Activated CD4-positive, CD25-positive, alpha-beta regulatory T cell treated with anti-CD3 and anti-CD28 coated beads, Interleukin-2, amount 50 U/mL, for 72 hours (primary cell): Measurements from ENCODE around the gene RMRP.
"Not testable (repeated sequence)": the region's sequence is repeated elsewhere in the genome, so short reads cannot be mapped to it uniquely, and the experiment has no call there.

Experiments
- DNase-seq: peaks from one replicate; pipeline ENCODE4 v3.0.0; 2021

The RMRP gene

DNA sequence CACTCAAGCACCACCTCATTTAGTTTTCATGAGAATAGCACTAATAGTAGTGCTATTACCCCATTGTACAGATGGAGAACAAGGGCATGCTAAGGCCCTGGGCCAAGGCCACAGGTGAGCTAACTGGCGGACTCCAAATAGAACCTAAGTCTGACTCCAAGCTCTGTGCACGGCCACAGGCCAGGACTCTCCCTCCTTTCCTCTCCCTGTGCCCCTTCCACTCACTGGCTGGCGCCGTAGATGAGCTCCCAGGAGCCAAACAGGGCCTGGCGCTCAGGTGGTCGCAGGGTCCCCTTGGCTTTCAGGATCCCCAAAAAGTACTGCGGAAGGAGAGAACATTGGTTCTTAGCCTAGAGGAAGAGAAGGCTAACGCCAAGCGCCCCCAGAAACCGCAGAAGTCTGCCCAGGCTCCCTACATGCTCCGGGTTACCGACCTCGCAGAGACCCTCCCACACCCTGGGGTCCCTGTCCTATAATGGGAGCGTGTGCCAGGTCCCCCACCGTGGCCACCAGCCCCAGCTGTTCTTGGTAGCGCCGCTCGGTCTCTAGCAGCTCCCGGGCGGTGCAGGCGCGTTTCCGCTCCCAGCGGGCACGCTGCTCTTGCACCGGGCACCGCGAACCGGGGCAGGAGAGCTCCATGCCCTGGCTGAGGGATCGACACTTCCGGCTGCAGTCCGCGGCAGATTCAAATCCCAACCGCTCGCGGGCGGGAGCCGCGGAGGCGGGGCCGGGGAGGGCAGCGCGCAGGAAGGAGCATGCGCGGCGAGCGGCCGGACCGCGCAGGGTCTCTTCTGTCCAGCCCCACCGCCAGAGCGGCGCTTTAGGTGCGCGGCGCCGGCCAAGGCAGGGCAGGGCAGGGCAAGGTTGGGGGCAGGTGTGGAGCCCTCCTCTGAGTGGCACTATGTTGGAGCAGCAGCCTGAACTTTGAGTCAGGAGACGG, 7.0 kb upstream of the RMRP start, which contains the start of gene ARHGEF39:
Gene ARHGEF39, minus strand, starts transcription at position 665 of the 940 bp plus-strand sequence. Its CDS starts 26 bp downstream, at position 639.
- DNase-seq, result peak; percentile 76

DNA sequence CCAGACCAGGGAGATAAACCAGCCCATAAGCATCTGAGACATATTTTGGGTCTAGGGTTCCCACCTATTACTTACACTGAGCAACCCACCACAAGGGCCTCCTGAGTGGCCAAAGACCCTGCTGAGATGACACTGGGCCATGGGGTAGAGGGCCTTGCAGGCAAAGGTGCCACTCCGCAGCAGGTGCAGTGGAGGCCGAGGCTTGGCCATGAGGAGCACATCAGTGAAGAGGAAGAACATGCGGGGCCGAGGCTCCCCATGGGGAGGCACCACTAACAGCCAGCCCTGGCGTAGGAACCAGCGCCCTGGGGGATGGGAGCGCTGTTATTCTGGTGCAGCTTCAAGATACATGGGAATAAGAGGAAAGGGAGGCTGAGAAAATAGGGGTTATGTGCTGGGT, 4.6 kb upstream of the RMRP start:
- no peak for DNase-seq

DNA sequence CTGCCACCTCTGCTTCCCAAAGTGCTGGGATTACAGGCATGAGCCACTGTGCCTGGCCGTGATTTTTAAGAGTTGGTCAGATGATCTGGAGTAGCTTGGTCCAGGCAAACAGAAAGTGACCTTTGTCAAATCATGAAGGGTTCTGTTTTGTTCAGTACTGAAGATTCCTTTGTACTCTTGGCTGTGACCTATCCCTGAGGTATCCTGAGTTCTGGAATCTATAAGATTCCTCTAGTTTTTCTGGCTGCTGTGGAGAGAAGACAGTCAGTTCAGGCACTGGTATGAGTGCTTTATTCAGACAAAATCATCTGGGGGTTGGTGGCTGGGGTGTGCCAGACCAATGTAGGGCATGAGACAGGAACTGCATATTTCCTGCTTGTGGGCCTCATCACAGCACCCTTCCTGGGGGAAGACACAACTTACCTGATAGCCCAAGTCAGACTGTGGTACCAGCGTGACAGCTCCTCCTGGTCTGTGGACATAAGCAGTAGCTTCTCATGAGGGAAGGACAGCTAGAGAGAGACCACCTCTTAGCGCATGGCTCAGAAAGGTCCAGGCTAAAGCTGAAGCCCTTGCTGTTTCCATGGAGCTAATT, 4.0 kb upstream of the RMRP start:
- no peak for DNase-seq

DNA sequence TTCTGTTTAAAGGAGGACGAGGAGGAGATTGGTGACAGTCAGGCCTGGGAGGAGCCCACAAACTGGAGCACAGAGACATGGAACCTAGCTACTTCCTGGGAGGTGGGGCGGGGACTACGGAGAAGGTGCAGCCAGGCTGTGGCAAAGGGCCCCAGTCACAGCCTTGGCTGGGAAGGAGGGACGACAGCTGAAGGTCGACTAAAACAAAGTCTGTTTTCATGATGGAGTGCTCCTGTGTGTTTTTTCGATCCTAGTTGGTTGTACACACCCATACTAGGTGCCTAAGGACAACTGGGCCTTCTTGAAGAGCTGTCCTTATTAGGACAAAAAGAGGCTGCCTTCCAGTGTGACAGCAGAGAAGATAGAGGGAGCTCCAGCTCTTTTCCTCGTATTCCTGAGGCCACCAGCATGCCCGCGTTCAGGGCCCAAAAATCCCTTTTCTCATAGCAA, 3.2 kb upstream of the RMRP start:
- no peak for DNase-seq

DNA sequence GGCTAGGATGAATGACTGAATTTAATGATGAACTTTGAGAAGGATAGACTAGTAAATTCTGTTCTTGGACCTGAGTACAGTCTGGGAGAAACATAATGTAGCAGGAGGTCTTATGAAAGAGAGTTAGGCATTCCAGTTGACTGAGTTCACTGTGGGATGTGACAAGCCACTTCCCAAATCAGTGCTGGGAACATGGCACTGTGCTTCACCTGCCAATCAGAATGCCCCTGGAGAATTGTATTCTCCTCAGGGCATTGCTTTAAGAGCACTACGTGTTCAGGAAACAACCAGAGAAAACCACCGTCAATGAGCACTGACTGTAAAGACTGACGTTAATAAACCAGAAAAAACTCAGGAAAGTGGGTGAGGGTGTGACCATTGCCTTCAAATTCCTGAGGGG, 1.5 kb upstream of the RMRP start:
- no peak for DNase-seq

DNA sequence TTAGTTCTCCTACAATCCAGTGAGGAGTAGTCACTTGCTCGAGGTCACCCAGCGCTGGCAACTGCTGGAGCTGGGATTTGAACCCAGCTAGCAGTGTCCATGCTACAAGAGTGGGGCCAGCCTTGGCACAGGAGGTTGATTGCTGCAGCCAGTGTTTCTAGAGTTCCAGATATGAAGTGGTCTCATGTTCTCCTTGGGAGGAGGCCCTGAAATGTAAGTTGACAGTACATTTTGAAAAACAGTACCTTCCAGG, 1.1 kb upstream of the RMRP start:
- DNase-seq, result no peak

DNA sequence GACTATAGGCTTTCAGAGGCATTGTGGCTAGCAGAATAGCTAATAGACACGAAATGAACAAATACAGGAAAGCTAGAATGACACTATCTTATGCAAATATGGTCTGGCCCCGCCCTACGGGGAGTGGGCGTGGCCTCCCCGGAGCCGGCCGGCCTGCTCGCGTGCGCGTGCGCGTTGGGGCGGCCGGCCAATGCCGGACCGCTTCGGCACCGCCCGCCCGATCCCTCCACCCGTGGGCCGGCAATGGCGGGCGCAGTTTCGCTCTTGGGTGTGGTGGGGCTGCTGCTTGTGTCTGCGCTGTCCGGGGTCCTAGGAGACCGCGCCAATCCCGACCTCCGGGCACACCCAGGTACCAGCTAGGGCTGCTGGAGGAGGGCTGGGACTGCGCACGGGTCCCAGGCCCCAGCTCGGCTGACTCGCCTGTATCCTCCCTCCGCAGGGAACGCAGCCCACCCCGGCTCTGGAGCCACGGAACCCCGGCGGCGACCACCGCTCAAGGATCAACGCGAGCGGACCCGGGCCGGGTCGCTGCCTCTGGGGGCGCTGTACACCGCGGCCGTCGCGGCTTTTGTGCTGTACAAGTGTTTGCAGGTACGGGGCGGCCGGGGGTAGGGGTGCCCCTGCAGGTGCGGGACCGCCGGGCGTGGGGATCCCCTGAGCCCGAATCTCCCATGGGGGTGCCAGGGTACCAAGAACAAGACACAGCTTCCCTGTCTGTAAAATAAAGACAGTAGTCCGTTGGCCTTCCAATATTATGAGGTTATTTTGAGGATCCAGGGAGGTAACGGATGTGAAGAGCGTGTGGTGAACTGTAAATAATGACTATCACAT, 533 bp upstream of the RMRP start, which contains the start of gene CCDC107:
Gene CCDC107, plus strand, starts transcription at position 156 of the 831 bp plus-strand sequence. Its CDS starts 88 bp downstream, at position 244.
- DNase-seq, result peak; percentile 90

DNA sequence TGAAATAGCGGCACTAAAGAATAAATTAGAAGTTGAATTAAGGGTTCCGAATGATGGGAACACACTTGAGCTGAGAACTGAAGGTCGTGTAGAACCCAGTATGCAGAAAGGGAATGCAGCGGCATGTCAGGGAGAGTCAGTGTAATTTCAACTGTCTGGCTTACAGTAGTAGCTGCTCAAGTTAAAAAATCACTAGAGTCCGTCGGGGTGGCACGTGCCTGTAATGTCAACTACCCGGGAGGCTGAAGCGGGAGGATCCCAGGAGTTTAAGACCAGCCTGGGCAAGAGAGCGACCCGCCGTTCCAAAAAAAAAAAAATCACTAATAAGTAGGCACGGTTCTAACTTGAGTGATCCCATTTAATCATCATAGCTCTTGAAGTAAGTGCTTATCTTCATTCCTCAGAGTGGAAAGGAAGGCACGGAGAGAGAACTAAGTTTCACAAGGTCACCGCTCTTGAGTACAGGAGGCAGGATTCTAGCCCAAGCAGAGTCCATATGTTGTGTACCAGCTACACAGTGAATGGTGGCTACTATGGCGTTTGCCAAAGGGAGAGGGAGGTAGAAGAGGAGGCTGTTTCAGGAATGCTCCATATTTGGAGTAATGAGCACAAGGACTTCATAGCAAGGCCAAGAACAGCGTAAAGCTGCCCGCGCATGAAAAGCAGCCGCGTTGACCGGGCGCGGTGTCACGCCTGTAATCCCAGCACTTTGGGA, 831 bp downstream of the RMRP start:
- DNase-seq, result no peak

DNA sequence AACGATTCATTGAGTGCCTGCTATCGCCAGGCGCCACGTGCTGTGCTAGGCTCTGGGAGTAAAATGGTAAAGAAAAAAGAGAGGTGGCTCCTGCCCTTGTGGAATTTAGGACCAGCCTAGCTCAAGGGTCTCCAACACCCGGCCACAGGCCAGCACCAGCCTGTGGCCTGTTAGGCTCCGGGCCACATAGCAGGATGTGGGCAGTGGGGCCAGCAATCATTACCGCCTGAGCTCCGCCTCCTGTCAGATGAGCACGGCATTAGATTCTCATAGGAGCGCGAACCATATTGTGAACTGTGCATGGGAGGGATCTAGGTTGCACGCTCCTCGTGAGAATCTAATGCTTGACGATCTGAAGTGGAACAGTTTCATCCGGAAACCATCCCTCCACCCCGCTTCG, 1.5 kb downstream of the RMRP start:
- DNase-seq, result no peak

DNA sequence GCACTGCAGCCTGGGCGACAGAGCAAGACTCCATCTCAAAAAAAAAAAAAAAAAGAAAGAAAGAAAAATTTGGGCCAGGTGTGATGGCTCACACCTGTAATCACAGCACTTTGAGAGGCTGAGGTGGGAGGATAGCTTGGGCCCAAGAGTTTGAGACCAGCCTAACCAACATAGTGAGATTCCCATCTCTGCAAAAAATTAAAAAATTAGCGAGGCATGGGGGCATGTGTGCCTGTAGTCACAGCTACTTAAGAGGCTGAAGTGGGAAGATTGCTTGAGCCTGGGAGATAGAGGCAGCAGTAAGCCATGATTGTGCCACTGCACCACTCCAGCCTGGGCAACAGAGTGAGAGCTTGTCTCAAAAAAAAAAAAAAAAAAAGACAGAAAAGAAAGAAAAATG, 4.2 kb downstream of the RMRP start:
- no peak for DNase-seq

DNA sequence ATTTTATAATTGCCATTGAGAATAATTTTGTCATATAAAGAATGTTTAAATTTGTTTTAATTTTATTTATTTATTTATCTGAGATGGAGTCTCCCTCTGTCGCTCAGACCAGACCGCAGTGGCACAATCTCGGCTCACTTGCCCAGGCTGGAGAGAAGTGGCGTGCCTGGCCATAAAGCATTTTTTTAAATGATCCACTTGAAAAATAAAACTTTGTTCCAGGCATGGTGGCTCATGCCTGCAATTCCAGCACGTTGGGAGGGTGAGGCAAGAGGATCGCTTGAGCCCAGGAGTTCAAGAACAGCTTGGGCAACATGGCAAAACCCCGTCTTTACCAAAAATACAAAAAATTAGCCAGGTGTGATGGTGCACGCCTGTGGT, 5.0 kb downstream of the RMRP start:
- no peak for DNase-seq

DNA sequence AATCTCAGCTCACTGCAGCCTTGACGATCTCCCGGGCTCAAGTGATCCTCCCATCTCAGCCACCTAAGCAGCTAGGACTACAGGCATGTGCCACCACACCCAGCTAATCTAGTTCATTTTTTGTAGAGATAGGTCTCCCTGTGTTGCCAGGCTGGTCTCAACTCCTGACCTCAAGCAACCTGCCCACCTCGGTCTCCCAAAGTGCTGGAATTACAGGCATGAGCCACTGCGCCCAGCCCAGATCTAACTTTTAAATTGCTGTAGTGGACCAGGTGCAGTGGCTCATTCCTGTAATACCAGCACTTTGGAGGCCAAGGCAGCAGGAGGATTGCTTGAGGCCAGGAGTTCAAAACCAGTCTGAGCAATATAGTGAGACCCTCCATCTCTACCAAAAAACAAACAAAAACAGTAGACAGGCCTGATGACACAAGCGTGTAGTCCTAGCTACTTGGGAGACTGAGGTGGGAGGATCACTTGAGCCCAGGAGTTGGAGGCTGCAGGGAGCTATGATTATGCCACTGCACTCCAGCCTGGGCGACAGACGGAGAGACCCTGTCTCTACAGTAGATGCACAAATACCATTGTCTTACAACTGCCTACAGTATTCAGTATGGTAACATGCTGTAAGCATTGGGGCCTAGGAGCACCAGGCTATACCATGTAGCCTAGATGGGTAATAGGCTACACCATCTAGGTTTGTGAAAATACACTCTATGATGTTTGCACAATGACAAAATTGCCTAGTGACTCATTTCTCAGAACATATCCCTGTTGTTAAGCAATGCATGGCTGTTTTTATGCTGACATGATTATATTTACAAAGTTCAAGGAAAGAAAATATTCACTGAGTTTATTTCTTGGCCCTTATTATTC, 5.6 kb downstream of the RMRP start:
- no peak for DNase-seq

DNA sequence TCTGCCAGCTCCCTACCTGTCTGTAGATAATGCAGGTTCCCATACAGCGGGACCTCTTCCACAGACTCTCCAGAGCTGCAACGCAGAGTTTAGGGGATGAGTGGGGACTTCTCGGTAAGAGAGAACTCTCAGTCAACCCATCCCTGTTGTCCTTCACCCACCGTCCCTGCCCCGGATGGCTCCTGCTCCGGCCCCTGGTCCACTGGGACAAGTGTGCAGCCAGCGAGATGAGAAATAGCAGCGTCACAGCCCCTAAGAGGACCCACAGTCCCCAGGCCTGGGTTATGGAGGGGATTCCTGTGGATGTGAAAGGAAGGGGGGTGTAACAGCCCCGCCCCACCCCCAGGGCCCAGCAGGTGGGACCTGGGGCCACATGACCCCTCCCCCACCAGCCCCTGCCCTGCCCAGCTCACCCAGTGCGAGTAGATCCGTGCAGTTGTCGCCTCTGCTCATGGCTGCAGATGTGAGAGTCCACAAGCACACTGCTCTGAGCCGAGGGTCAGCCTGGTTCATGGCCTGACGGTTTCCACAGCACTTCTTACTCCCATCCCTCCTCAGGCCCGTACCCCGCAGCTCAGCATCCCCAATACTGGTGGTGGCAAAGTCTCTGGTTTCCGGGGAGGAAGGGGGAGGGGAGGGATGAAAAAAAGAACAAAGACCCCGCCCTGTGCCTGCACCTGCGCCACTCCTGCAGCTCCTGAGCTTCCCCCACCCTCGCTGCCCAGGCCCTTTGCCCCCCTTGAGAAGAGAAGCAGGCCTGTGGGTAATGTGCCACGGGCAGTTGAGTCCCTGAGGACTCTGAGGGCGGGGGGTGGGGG, 7.3 kb downstream of the RMRP start, which contains the start of gene SIT1:
Gene SIT1, minus strand, starts transcription at position 591 of the 818 bp plus-strand sequence. Its CDS starts 78 bp downstream, at position 513.
- DNase-seq, result no peak

DNA sequence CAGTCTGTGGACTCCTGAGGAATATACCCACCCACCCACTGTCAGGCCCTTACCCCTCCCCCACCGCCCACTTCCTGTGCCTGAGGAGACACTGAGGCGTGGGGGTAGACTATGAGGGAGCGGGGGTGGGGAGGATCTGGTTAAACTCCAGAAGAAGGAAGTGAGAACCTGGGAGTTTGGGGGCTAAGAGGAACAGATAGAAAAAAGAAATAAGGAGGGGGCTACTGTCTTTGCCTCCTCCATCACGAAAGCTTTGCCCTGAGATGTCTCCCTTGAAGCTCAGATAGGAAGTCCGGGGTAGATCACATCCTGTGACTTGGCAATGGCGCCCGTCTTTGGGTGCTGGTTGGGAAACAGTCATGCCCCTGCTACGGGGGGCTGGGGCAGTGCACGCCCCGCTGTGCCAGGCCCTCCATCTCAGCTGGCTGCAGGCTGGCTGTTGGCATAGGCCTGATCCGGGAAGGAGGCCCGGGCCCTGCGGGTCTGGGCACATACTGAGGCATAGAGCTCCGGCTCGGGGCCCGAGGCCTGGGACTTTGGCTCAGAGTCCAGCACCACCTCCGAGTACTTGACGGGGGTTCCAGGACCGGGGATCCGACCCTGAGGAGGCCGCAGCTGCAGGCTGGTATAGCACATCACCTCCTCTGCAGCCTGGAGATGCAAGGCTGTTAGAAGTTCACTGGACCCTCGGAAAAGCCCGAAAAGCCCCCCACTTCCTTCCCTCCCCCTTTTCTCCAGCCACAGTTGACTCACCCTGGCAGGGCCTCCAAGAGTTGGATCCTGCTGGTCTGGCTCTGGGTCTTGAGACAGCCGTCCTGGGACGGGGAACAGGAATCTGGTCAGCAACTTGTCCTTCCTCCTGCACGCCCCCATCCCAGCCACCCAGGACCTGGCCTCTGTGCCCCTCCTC, 8.1 kb downstream of the RMRP start:
- no peak for DNase-seq

DNA sequence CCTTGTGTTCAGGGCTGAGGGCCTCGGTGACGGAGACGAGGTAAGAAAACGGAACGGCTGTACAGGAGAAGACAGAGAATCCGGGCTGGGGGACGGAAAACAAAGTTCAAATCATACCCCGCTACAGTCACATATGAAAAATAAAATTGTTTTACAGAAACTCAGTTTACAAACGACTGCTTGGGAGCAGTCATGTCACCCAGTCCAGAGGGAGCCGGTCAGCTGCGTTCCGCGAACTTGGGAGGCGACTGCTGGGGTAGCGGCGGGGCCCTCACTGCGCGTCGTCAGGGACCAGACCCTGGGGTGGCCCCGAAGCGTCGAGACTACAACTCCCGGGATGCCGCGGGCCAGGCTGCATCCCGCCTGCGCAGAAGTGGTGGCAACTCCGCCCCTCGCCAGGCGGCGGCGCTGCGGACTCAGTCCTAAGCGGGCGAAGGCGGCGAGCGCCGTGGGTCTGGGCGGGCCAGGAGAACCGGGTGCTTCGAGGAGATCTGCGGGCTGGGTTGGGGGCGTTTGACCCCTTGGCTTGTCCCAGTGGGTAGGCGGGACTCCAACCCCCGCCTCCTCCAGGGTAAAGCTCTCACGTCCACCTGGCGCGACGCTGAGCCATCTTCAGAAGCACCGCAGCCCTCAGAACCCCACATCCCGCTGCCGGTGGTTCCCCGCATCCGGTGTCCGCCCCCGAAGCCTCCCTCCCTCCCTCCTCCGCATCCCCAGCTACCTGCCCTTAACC, 11.1 kb downstream of the RMRP start:
- DNase-seq, result peak; percentile 91

DNA sequence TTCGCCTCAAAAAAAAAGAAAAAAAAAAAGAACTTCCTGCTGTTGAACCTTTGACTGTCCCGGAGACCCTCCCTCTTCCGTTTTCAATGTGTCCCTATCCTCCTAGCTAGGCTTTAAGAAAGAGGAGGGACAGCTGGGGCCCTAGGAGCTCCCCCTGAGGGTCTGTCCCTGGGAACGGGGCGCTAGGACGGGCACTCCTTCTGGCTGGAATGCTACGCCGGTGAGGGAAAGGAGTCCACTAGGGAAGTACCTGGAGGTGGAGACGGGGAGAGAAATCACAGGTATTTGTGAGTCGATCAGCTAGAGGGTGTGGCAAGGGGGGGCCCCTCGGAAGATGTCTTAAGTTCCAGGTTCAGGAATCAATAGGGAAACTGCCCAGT, 11.7 kb downstream of the RMRP start:
- DNase-seq, result no peak

DNA sequence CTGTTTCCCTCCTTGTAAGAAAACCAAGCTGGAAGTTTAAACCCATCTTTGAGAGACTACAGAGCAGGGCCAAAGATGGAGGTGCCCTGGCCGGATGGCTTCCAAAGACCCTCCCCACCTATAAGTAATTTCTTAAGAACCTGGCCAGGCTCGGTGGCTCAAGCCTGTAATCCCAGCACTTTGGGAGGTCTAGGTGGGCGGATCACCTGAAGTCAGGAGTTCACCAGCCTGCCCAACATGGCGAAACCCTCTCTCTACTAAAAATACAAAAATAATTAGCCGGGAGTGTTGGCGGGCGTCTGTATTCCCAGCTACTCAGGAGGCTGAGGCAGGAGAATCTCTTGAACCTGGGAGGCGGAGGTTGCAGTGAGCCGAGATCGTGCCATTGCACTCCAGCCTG, 12.1 kb downstream of the RMRP start:
- DNase-seq, result not testable (repeated sequence)

DNA sequence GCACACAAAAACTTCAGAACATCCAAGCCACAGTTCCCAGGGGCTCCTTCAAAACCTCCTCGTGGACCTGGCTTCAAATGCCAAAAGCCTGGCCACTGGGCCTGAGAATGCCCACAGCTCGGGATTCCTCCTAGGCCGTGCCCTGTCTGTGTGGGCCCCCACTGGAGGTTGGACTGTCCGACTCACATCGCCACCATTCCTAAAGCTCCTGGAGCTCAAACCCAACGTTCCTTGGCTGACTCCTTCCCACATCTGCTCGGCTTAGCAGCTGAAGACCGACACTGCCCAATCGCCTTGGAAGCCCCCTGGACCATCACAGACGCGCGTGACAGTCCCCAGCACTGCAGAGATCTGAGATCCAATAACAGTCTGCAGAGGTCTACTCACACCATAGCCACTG, 14.8 kb downstream of the RMRP start:
- no peak for DNase-seq

DNA sequence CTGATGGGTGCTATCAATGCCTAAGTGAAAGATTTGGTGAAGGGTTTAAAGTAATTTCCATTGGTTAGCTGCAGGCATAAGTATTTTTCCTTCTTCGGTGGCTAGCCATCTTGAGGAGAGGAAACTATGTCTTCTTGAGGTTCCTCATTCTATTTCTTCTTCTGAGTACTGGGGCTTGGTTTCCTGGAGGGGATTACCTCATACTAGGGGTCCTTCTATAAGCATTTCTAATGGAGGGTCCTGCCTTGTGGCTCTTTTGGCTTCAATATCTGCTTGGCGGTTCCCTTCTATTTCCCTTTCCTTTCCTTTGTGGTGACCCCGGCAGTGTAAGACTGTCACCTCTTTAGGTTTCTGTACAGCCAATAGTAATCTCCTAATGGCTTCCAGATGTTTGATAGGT, 16.3 kb downstream of the RMRP start:
- not testable (repeated sequence) for DNase-seq
